Posterior vena cava (tissue), 2 donors: ENCODE data around the gene HMGN4. TPM values are rescaled to one million over a fixed set of nuclear protein-coding genes. Genes with fewer than 3 reads are reported as not detected.
"Not testable (repeated sequence)": the region's sequence is repeated elsewhere in the genome, so short reads cannot be mapped to it uniquely, and the experiment has no call there.

Experiments used
- DNase-seq: peaks from one replicate; pipeline ENCODE4 v3.0.0-alpha.2; 2020; ENCODE audit warnings: low spot score
- intact Hi-C, 2 donors: fragments of 100-400 bp; cut with DNase I; formaldehyde crosslinking; loops; one replicate each; pipeline versions ENCODE4 v1.14.1 to v1.14.2; 2022 to 2023
- total RNA-seq, 2 donors: library from RNA; stranded (reverse); fragmentation: NEBNext Ultra II Directional; extraction: Animal tissue kit (Norgen Biotek cat#: 25700); gene quantifications; one replicate each; pipeline ENCODE4 v1.2.1, GENCODE V29; 2021
- donor health status: DM: yes; HTN: yes; CAD: no.
- donor health status: DM: yes; HTN: yes; CAD: no.

HMGN4 gene
- total RNA-seq, 2 donors from 2014 or later, result 54.2 to 62.0 TPM

DNA sequence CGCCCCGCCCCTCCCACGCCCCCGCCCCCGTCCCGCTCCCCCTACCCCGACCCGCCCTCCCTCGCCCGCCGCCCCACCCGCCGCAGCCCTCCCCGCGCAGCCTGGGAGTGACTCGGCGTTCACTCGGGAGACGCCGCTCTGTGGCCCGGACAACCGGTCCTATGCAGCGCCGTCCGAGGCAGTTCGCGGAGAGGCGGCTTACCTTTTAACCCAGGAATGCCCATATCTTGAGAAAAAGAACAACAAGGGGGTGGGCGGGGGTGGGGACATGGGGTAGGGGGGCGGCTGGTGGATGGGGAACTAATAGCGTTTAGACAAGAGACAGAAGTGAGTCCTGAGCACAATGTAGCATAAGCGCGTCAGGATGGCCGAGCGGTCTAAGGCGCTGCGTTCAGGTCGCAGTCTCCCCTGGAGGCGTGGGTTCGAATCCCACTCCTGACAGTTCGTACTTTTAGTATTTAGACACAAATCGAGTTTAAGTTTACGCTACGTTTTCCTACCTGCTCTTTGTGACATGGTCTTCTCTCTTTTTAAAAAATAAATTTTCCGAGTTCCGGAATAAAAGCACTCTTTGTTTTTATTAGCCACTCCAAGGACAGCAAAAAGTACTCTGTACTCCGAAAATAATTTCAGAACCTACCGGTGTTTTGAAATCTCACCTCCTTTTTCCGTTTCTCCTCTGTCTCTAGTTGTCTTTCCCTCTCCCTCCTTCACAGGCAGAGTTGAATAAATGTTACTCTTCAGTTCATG is 17.1 kb upstream of the HMGN4 start:
- peak; percentile 95 for DNase-seq
- intact Hi-C loops, result loop anchor here in 1 of 2 donors (10.0 kb wide), 1 partner anchor 46 kb away; no protein-coding TSS in a partner anchor

DNA sequence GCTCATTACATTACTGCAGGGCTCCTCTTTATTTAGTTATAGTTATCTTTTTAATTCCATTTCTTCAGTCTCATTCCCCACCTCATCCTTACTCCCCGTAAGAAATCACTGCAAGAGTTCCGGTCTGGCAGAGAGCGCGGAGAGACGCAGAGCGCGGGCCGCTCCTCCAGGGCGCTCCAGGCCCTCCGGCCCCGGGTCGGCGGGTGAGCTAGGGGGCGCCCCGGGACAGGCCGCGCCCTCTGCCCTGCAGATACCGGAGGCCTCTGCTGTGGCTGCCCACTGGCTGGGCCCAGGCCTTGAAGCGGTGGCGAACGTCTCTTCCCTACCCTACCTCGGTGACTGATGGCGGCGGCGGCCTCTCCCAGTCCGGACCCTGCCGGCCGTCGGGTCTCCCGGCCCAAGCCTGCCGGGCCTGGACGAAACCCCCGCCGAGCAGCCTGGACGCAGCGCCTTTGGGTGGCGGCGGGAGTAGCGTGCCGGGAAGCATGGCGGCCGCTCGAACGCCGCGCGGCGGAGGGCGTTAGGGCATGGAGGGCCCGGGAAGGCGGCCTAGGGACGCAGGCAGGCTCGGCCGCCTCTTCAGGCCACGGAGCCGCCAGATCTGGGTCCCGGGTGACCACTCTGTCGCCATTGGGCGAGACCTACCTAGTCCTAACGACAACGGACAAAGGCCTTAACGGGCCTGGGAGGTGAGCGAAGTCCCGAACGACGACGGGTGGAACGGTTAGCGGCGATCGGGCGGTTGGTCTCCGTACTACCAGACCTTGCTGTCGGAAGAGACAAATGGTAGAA is 16.4 kb upstream of the HMGN4 start:
- peak; percentile 94 for DNase-seq
- intact Hi-C loops, result loop anchor here in 1 of 2 donors (10.0 kb wide), 1 partner anchor 47 kb away; no protein-coding TSS in a partner anchor

DNA sequence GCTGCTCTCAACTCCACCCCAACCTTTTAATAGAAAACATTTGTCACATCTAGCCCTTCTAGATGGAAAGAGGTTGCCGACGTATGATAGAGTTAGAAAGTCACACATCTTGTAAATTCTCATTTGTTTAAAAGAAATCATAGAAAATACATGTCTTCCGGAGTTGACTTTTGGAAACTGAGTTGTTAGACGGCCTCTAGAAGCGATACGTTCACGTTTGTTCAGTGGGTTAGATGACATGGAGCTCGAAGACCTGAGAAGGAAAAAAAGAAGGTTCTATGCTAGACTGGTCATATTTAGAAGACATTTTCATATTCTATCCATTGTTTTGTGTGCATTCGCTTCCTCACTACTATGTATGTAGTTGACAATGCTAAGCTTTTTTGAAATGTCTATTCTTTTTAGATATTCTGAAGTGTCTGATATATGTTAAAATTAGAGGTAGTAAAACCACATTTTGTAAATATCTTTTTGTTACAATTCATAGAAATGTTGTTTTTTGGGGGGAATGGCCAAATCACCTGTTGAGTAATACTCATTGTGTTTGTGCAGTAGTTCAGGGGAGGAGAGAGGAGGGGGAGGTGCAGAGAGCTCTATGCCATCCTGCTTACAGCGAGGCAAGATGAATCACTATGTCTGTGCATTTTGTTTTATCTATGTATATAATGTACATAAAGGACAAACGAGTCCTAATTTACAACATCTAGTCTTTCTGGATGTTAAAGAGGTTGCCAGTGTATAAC is 15.5 kb upstream of the HMGN4 start:
- DNase-seq, result not testable (repeated sequence)
- intact Hi-C loops, result loop anchor here in 1 of 2 donors (10.0 kb wide), 1 partner anchor 48 kb away; no protein-coding TSS in a partner anchor

DNA sequence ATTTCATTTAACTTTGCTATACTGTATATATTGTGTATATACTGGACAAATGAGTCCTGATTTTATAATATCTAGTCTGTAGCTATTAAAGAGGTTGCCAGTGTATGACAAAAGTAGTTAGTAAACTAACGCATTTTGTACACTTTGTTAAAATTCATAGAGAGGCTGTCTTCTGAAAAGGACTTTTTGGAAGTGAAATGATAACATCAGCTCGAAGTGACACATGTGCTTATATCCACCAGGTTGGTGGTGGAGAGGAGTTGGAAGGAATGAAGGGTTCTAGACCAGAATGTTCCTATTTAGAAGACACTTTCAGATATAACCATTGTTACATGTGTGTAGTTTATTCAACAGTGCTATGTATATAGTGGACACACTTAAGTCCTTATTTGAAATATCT is 13.9 kb upstream of the HMGN4 start:
- not testable (repeated sequence) for DNase-seq
- intact Hi-C loops, result loop anchor here in 1 of 2 donors (10.0 kb wide), 1 partner anchor 50 kb away; no protein-coding TSS in a partner anchor

DNA sequence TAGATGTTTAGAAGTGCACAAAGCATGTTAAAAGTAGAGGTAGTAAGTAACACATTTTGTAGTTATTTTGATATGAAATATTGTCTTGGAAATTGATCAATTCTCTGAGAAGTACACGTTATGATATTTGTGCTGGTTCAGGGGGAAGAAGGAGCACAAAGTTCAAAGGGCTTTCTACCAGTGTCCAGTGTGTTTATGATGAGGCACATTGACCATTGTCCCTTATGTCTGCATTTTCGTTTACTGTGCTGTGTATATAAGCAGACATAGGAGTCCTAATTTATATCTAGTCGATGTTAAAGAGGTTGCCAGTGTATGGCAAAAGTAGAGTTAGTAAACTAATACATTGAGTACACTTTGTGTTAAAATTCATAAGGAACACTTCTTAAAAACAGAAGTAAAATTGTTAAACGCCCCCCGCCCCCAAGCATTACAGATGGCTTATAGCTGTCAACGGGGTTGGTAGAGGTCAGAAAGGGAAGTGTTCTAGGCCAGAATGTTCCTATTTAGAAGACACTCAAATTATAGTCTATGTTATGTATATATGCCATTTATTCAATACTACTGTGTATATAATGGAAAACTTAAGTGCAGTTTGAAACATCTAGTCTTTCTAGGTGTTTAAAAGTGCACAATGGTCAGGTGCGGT is 13.3 kb upstream of the HMGN4 start:
- intact Hi-C loops, result loop anchor here in 1 of 2 donors (10.0 kb wide), 1 partner anchor 50 kb away; no protein-coding TSS in a partner anchor
- DNase-seq, result no peak

DNA sequence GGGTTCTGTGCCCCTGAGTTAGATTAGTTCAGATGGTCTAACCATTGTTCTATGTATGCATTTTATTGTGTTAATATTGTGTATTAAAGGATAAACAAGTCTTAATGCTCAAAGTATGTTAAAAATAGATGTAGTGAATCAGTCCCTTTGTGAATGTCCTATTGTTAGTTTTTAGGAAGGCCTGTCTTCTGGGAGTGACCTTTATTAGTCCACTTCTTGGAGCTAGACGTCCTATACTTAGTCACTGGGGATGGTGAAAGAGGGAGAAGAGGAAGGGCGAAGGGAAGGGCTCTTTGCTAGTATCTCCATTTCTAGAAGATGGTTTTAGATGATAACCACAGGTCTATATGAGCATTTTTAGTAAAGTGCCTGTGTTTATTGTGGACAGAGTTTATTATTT is 12.3 kb upstream of the HMGN4 start:
- intact Hi-C loops, result loop anchor here in 1 of 2 donors (10.0 kb wide), 1 partner anchor 51 kb away; no protein-coding TSS in a partner anchor
- DNase-seq, result no peak

DNA sequence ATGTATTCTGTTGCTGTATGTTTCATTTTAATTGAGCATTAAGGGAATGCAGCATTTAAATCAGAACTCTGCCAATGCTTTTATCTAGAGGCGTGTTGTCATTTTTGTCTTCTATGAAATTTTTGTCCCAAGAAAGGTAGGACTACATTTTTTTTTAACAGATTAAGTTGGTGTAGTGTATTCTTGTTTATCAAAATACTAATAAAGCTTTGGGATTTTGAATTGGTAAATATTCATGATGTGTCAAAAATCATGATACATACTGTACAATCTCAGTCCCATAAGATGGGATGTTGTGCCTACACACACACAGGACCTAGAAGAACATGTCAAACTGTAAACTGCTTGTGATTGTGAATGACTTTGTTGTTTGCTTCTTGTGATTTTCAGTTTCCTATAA is 11.2 kb upstream of the HMGN4 start:
- intact Hi-C loops, result loop anchor here in 1 of 2 donors (10.0 kb wide), 1 partner anchor 52 kb away; no protein-coding TSS in a partner anchor
- DNase-seq, result no peak

DNA sequence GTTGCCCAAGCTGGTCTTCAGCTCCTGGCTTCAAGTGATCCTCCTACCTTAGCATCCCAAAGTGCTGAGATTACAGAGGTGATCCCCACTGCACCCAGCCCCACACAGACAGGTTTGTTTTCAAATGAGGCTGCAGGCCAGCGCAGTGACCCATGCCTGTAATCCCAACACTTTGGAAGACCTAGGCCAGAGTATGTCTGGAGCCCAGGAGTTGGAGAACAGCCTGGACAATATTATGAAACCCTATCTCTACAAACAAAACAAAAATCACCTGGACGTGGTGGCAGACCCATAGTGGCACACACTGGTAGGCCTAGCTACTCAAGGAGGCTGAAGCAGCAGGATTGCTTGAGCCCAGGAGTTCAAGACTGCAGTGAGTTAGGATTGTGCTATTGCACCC is 8.0 kb upstream of the HMGN4 start:
- no peak for DNase-seq
- intact Hi-C loops, result loop anchor here in 1 of 2 donors (10.0 kb wide), 1 partner anchor 165 kb away; the partner anchor contains the start of gene BTN3A2

DNA sequence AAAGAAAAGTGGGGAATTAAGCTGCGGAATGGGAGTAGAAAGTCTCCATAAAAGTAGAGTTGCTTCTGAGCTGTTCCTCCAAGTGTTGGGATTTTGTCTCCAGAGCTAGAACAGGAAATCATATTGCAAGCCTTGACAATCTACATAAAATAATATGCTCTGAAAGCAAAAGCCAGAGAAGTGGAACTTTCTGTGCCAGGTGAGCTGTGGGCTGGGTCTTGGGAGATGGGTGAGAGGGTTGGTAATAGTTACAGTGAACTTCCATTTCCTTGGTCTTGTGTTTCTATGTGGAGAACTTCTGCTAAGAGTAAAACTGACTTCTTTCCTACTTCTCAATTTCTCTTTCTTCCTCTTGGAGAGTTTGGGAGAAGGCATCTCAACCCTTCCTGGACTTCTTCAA is 6.3 kb upstream of the HMGN4 start:
- intact Hi-C loops, result loop anchor here in 1 of 2 donors (10.0 kb wide), 1 partner anchor 167 kb away; the partner anchor contains the start of gene BTN3A2
- DNase-seq, result no peak

DNA sequence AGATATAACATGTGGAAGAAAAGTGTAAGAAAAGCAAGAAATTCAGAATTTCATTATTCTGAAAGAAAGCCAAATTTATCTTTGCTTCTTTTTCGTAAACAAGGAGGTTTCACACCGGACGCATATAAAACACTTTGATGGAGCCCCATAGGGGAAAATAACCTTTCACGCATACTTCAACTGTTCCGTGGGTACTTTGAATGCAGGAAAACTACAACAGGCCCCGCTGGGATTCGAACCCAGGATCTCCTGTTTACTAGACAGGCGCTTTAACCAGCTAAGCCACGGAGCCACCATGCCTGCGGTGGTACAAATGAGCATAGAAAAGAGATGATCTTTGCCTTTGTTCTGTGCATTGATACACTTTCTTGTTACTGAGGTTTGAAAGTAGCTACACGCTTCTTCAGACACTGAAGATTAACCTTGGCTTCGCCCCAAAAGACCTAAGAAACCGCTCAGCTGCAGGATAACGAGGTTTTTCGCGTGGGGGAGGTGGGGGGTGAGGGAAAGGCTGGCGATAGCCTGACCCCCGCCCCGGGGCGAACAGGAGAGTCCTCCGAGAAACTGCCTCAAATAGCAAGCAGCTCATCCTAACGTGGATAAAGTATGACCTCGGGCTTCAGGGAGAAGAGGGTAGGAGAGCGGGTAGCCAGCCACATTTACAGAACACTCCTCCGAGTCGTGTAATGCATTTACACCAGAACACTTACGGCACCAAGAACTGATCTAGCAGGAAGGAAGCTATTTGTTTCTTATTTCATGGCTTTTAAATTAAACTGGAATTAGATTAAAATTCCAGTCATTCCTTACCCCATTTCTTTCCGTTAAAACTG is 5.3 kb upstream of the HMGN4 start:
- DNase-seq, result peak; percentile 91
- intact Hi-C loops, result loop anchor here in 1 of 2 donors (10.0 kb wide), 1 partner anchor 168 kb away; the partner anchor contains the start of gene BTN3A2

DNA sequence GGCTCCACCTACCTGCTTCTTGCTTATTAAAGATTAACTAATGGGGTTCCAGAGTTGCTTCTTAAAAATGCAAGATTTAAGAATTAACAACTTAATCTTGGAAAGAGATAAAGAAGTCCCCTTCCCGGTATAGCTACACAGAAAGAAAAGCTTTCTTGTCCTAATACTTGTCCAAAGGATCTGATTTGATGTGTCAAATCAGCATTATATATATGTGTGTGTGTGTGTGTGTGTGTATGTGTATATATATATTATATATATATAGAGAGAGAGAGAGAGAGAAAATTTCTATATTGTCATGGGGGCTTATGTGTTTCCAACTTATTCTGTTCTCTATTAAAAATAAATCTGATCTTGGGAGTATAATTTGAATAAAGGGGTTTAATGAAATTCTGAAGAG is 4.6 kb upstream of the HMGN4 start:
- intact Hi-C loops, result loop anchor here in 1 of 2 donors (10.0 kb wide), 1 partner anchor 169 kb away; the partner anchor contains the start of gene BTN3A2
- no peak for DNase-seq

DNA sequence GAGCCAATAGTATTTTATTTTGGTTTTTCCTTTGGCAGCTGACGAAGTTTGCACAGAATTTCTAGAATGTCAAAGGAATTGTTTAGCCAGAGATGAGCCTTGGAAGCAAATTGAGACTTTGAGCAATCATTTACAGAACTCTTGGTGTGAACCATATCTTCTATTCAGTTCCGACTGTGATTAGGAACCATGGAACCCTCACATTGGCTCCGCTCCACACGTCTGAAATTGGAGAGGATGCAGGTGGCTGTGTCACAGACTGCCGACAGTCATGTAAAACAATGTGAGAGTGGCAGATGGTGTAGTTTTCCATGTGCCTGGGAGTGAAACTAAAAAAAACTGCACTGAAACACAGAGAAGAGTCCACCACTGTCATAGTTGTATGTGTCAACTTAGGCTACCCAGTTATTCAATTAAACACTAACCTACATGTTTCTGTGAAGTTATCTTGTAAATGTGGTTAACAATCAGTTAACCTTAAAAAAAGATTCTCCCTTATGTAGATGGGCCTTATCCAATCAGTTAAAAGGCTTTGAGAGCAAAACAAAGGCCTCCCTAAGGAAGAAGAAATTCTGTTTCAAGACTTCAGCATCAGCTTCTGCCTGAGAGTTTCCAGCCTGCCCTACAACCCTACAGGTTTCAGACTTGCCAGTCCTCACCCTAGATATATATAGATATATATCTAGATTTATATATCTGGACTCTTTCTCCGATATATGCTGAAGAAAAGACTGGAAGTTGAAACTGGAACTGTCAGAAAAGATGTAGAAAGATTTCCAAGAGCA is 3.3 kb upstream of the HMGN4 start:
- no peak for DNase-seq
- intact Hi-C loops, result loop anchor here in 1 of 2 donors (10.0 kb wide), 1 partner anchor 170 kb away; the partner anchor contains the start of gene BTN3A2

DNA sequence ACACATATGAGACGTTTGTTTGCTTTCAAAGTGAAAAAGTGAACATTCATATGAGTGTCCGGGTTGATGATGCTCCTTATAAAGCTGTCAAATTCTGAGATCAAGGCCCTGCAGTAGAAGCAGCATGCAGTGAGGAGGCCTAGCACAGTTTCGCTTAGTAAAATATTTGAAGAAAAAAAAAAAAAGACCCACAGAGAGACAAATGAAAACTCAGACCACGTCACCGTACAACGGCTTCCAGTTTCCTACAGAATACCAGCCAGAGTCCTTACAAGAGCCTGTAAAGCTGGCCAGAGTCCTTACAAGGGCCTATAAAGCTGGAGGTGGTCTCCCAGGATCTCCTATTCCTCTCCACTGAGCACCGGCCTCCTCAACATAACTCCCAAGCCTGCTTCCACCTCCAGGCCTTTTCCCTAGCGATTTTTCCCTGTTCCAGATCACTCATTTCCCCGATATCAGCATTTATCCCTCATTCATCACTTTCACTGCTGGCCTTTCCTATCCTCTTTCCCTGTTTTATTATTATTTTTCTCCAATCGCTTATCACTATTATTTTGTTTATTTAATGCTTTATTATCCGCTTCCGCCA is 1.5 kb upstream of the HMGN4 start:
- intact Hi-C loops, result loop anchor here in 1 of 2 donors (10.0 kb wide), 1 partner anchor 172 kb away; the partner anchor contains the start of gene BTN3A2
- DNase-seq, result no peak

DNA sequence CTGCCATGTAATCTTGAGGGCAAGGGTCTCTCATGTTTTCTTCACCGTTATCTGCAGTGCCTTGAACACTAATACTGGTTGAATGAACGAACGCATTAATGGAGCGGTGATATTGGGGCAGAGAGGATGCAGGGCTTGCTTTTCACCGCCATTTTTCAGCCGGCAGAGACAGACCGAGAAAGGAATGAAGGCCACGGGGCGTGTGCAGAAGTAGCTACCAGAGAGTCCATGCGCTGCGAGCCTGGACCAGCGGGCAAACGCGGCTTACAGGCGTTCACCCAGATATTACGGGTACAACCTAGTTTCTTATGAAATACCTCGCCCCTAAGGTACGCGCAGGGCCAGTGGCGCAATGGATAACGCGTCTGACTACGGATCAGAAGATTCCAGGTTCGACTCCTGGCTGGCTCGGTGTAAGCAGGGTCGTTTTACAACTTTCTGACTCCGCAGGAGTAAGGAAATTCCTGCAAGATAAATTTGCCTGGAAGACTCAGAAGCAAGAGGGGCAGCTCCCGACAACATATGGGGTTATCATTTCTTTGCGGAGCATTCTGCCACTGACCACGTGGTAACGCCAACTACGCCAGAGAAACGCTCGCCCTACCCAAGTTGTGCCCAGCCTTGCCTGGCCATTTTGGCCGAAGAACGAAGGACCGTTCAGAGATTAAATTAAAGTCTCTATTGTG is 863 bp upstream of the HMGN4 start:
- peak; percentile 96 for DNase-seq
- intact Hi-C loops, result loop anchor here in 1 of 2 donors (10.0 kb wide), 1 partner anchor 173 kb away; the partner anchor contains the start of gene BTN3A2

DNA sequence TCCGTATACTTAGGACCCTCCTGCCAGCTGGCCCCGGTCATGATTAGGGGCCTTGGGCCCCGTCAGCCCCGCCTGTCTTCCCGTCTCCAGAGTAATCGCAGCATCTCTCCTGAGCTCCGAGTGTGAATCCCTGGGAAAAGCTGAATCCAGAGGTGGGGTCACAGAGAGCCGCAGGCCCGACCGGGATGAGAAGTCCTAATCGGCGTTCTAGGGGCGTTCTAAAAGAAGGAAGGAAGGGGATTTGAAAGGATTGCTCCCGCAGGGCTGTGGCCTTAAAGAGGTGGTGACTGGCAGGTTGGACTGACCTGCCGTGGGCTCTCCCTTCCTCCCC is 371 bp downstream of the HMGN4 start:
- intact Hi-C loops, result loop anchor here in 1 of 2 donors (10.0 kb wide), 1 partner anchor 174 kb away; the partner anchor contains the start of gene BTN3A2
- no peak for DNase-seq
